ENCODE measurements around the gene CYP11A1. TPM values are rescaled to one million over a fixed set of nuclear protein-coding genes. Genes with fewer than 3 reads are reported as not detected.

The CYP11A1 gene
- total RNA-seq, 3 donors from 2014 or later = 0.52 to 0.82 (median 0.60) TPM

- ATAC-seq = no peak
- TF ChIP-seq CTCF (IDR thresholded peaks at IDR 0.05) = no peak
- Histone ChIP-seq H3K4me1 (ENCODE audit: low read depth) (no peaks in the 10 kb centered on the region), H3K4me3 (no peak overlapping the region), H3K36me3 (ENCODE audit: low read depth) (no peaks in the 10 kb centered on the region), H3K9me3 (no peaks in the 10 kb centered on the region)
- DNase-seq = no peak
- intact Hi-C loops (cut with DNase I, micrococcal nuclease) = no loop called here
Measured at GRCh38 chr15:74352393-74352910, 15.0 kb downstream of the CYP11A1 start.

GRCh38 chr15:74351670-74352069 lies 15.8 kb downstream of the CYP11A1 start:
- no peaks in the 10 kb centered on the region for H3K9me3 ChIP-seq
- H3K4me3 ChIP-seq = no peak overlapping the region
- H3K36me3 ChIP-seq (ENCODE audit: low read depth) = no peaks in the 10 kb centered on the region
- no peaks in the 10 kb centered on the region for H3K4me1 ChIP-seq (ENCODE audit: low read depth)
- intact Hi-C loops (cut with DNase I, micrococcal nuclease) = no loop called here
- no peak for TF ChIP-seq CTCF (IDR thresholded peaks at IDR 0.05)
- no peak for DNase-seq
- ATAC-seq = no peak

- no peak for DNase-seq
- no peak overlapping the region for H3K4me3 ChIP-seq
- H3K9me3 ChIP-seq = no peaks in the 10 kb centered on the region
- ATAC-seq = no peak
- H3K4me1 ChIP-seq (ENCODE audit: low read depth) = no peaks in the 10 kb centered on the region
- no peak for TF ChIP-seq CTCF (IDR thresholded peaks at IDR 0.05)
- intact Hi-C loops (cut with DNase I, micrococcal nuclease) = no loop called here
- H3K36me3 ChIP-seq (ENCODE audit: low read depth) = no peaks in the 10 kb centered on the region
Measured at GRCh38 chr15:74350295-74351275, 16.9 kb downstream of the CYP11A1 start.

- no peak for TF ChIP-seq CTCF (IDR thresholded peaks at IDR 0.05)
Measured at GRCh38 chr15:74349241-74349778, 18.1 kb downstream of the CYP11A1 start.

GRCh38 chr15:74347757-74348250 lies 19.6 kb downstream of the CYP11A1 start:
- Histone ChIP-seq H3K9me3 (no peaks in the 10 kb centered on the region), H3K4me3 (no peak overlapping the region), H3K4me1 (ENCODE audit: low read depth) (no peaks in the 10 kb centered on the region), H3K36me3 (ENCODE audit: low read depth) (no peaks in the 10 kb centered on the region)
- TF ChIP-seq CTCF (IDR thresholded peaks at IDR 0.05) = no peak
- no peak for DNase-seq
- intact Hi-C loops (cut with DNase I, micrococcal nuclease) = no loop called here
- ATAC-seq = no peak

More at GRCh38 chr15:74349241-74349778, 18.1 kb downstream of the CYP11A1 start:
- intact Hi-C loops (cut with DNase I, micrococcal nuclease) = no loop called here
- Histone ChIP-seq H3K4me3 (no peak overlapping the region), H3K4me1 (ENCODE audit: low read depth) (no peaks in the 10 kb centered on the region), H3K36me3 (ENCODE audit: low read depth) (no peaks in the 10 kb centered on the region), H3K9me3 (no peaks in the 10 kb centered on the region)
- no peak for DNase-seq
- ATAC-seq = no peak

Data from mucosa of descending colon (tissue), 3 donors.